ENCODE data around the gene FNDC4. TPM values are rescaled to one million over a fixed set of nuclear protein-coding genes. Genes with fewer than 3 reads are reported as not detected.

FNDC4 gene
- total and polyA plus RNA-seq, 2 of the 8 experiments (the other 6 are each of a cell fraction or from before 2014, with no cell fraction given): 14.1 to 14.7 TPM

DNA sequence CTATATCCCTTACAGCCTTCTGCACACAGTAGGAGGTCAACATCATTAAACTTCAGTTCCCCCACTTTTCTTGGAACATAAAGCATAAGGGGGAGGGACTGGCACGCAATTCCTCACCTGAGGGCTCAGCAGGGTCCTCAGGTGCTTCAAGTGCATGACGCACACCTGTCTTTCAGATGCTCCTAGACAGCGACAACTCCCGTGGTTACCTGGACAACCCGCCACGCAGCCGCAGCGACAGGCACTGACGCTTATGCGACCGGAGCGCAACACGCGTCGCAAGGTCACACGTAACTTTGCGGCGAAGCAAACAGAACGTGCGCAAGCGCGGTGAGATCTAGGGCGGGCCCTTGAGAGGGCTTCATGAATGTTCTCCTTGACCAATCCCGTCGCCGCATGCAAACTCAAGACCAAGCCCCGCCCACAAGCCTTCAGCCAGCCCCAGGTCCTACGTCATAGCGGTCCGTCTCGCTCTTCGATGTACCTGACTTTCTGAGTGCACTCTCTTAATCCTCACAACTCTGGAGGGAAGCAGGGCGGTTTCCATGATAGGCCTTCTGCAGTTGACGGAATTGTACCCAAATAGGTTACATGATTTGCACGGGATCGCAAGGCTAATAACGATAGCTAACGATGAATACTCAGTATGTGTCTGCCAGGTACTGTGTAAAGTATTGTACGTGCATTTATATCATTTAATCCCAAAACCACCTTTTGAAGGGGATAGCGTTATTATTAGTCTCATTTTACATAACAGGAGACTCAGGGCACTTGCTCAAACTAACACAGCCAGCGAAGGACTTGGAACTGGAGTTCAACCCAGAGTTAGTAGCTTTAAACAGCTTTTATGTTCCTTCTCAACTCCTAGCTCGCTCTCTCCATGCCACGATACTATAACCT lies 5.3 kb downstream of the FNDC4 start, which contains the start of gene IFT172 (continued):
- TF ChIP-seq BCL11A (IDR thresholded peaks at IDR 0.05; ENCODE audit: low read depth in 2 of 2, low read length in 2 of 2) (no peak), SP4 (IDR thresholded peaks at IDR 0.05; ENCODE audit: low read length) (no peak), HDAC2 (IDR thresholded peaks at IDR 0.05; ENCODE audit: borderline replicate concordance in 1 of 2, low read depth in 2 of 2, low read length in 2 of 2) (peak in 1 of 2 experiments; percentile 89; a peak in 2 of 4 replicates), BRCA1 (IDR thresholded peaks at IDR 0.05; ENCODE audit: low read depth, low read length) (peak; percentile 44; the same call in 1 of the 2 replicates), KDM1A (IDR thresholded peaks at IDR 0.05; ENCODE audit: borderline replicate concordance, low read length) (no peak), YY1 (IDR thresholded peaks at IDR 0.05; ENCODE audit: low read depth, low read length) (no peak), MAFK (IDR thresholded peaks at IDR 0.05; ENCODE audit: low read depth, low read length) (no peak)
- TF ChIP-seq, protein P1, sequence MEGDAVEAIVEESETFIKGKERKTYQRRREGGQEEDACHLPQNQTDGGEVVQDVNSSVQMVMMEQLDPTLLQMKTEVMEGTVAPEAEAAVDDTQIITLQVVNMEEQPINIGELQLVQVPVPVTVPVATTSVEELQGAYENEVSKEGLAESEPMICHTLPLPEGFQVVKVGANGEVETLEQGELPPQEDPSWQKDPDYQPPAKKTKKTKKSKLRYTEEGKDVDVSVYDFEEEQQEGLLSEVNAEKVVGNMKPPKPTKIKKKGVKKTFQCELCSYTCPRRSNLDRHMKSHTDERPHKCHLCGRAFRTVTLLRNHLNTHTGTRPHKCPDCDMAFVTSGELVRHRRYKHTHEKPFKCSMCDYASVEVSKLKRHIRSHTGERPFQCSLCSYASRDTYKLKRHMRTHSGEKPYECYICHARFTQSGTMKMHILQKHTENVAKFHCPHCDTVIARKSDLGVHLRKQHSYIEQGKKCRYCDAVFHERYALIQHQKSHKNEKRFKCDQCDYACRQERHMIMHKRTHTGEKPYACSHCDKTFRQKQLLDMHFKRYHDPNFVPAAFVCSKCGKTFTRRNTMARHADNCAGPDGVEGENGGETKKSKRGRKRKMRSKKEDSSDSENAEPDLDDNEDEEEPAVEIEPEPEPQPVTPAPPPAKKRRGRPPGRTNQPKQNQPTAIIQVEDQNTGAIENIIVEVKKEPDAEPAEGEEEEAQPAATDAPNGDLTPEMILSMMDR (IDR thresholded peaks at IDR 0.05; ENCODE audit: control extremely low read depth in 1 of 3, insufficient read depth in 1 of 3, low read depth in 1 of 3, low read length in 3 of 3): no peak
